Muscle of back (tissue), 11 donors: ENCODE measurements around the gene CASK. TPM values are rescaled to one million over a fixed set of nuclear protein-coding genes. Genes with fewer than 3 reads are reported as not detected.

Experiments
- DNase-seq, 3 donors: peaks; one replicate each; pipeline versions ENCODE4 v3.0.0 to v3.0.0-alpha.2; 2013
- polyA plus RNA-seq, 10 donors: library from polyadenylated mRNA; unstranded; fragments of 120-200 nt; gene quantifications; one replicate each; pipeline ENCODE4 v1.2.1, GENCODE V29; 2013; ENCODE audit not compliant: insufficient read length in 10 of 10

CASK gene
- polyA plus RNA-seq, 10 donors = 19.8 to 40.3 (median 26.1) TPM

GRCh38 chrX:41857670-41858069, 65.7 kb downstream of the CASK start:
- DNase-seq = no peak

- no peak for DNase-seq
These were observed 76.6 kb downstream of the CASK start for GRCh38 chrX:41846714-41847113.

- DNase-seq = no peak
These were observed 85.9 kb downstream of the CASK start for GRCh38 chrX:41837270-41837944.

GRCh38 chrX:41828826-41829225, 94.5 kb downstream of the CASK start:
- DNase-seq = no peak

- DNase-seq = peak in 1 of 3 donors; percentile 27
These were observed 95.5 kb downstream of the CASK start for GRCh38 chrX:41827886-41828285.

GRCh38 chrX:41825796-41826195, 97.6 kb downstream of the CASK start:
- DNase-seq = no peak

GRCh38 chrX:41824551-41824950, 98.8 kb downstream of the CASK start:
- DNase-seq = peak in 1 of 3 donors; percentile 12

GRCh38 chrX:41823402-41823801, 100.0 kb downstream of the CASK start:
- DNase-seq = no peak

- DNase-seq = no peak
These were observed 100.5 kb downstream of the CASK start for GRCh38 chrX:41822892-41823291.

GRCh38 chrX:41808047-41808446, 115.3 kb downstream of the CASK start:
- no peak for DNase-seq

GRCh38 chrX:41802958-41803357, 120.4 kb downstream of the CASK start:
- no peak for DNase-seq

GRCh38 chrX:41799661-41800060, 123.7 kb downstream of the CASK start:
- DNase-seq = no peak

GRCh38 chrX:41796577-41796976, 126.8 kb downstream of the CASK start:
- DNase-seq = no peak

- DNase-seq = no peak
These were observed 127.3 kb downstream of the CASK start for GRCh38 chrX:41796046-41796445.

GRCh38 chrX:41789374-41789773, 134.0 kb downstream of the CASK start:
- no peak for DNase-seq

- no peak for DNase-seq
These were observed 137.7 kb downstream of the CASK start for GRCh38 chrX:41785685-41786084.

- DNase-seq = peak in 2 of 3 donors; percentile 10 to 25
These were observed 141.9 kb downstream of the CASK start for GRCh38 chrX:41781500-41781899.

- no peak for DNase-seq
These were observed 143.4 kb downstream of the CASK start for GRCh38 chrX:41779941-41780340.

- peak; percentile 10 to 32 (median 29) for DNase-seq
These were observed 144.3 kb downstream of the CASK start for GRCh38 chrX:41779030-41779564.

- DNase-seq = no peak
These were observed 161.7 kb downstream of the CASK start for GRCh38 chrX:41761702-41762101.

GRCh38 chrX:41761169-41761568, 162.2 kb downstream of the CASK start:
- no peak for DNase-seq

GRCh38 chrX:41759817-41760216, 163.5 kb downstream of the CASK start:
- DNase-seq = peak in 2 of 3 donors; percentile 2 to 6

- DNase-seq = no peak
These were observed 165.0 kb downstream of the CASK start for GRCh38 chrX:41758401-41758800.

- DNase-seq = no peak
These were observed 172.6 kb downstream of the CASK start for GRCh38 chrX:41750716-41751115.
